GM12878 (cell line): ENCODE data around the gene GGTA1.

Source experiments
- BCL11A ChIP-seq: IDR thresholded peaks from 2 replicates; pipeline ENCODE4 v1.6.1; 2011; ENCODE audit warnings: low read depth, low read length
- CTCF ChIP-seq, 3 experiments: IDR thresholded peaks in 2 of 3; conservative IDR thresholded peaks in 1 of 3; 2 replicates each; pipeline ENCODE4 v1.5.1; 2011; ENCODE audit warnings: low read depth in 3 of 3, low read length in 3 of 3, mild to moderate bottlenecking in 3 of 3, control low read depth in 2 of 3, moderate library complexity in 2 of 3, inconsistent platforms in 1 of 3, mixed read lengths in 1 of 3; ENCODE audit not compliant: control insufficient read depth in 2 of 3, insufficient read depth in 1 of 3; ENCODE audit errors: extremely low read depth in 1 of 3

DNA sequence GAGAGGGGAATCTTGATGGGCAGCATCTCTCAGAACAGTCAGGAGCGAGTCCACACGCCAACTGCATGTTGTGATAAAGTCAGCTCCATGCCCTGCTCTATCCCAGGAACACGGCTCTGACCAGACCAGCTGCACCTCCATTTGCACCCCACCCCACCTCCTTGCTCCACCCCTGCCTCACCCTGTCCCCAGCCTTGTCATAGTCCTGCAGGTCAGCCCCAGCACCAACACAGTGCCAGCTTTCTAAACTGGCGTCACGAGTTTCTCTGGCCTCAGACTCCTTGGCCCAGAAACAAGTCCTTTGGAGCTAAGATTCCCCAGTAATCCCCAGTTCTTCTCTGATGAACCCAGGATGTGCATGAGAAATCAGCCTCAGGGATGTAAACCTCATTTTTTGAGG lies 23.5 kb downstream of the GGTA1 start:
- TF ChIP-seq CTCF (IDR thresholded peaks at IDR 0.05 in 2 of 3, conservative IDR thresholded peaks at IDR 0.05 in 1 of 3; ENCODE audit: control insufficient read depth in 2 of 3, extremely low read depth in 1 of 3, insufficient read depth in 1 of 3, low read depth in 3 of 3, low read length in 3 of 3): no peak
- no peak for TF ChIP-seq BCL11A
